ENCODE measurements around the gene TMEM132E. TPM values are rescaled to one million over a fixed set of nuclear protein-coding genes. Genes with fewer than 3 reads are reported as not detected.

TMEM132E gene
- total RNA-seq, 1 donor from 2014 or later = 3.6 TPM

DNA sequence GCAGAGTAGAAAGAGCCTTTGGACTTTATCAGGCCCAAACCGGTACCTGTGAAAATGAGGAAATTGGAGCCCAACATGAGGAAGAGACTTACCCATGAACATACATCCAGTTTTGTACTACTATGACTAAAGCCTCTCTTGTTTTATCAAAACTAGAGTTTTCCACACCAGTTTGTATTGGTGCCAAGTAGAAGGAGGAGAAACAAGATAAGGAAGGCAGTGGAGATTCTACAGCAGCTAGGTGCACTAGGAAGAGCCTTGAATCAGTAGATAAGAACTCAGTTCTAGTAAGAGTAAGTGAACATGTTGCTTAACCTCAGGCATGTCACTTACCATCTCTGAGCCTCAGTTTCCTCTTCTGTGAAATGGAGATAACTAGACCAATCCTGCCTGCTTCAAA lies 13.7 kb upstream of the TMEM132E start:
- H3K9me3 Mint-ChIP-seq = no peaks in the 10 kb centered on the region
- TF ChIP-seq, protein P1, sequence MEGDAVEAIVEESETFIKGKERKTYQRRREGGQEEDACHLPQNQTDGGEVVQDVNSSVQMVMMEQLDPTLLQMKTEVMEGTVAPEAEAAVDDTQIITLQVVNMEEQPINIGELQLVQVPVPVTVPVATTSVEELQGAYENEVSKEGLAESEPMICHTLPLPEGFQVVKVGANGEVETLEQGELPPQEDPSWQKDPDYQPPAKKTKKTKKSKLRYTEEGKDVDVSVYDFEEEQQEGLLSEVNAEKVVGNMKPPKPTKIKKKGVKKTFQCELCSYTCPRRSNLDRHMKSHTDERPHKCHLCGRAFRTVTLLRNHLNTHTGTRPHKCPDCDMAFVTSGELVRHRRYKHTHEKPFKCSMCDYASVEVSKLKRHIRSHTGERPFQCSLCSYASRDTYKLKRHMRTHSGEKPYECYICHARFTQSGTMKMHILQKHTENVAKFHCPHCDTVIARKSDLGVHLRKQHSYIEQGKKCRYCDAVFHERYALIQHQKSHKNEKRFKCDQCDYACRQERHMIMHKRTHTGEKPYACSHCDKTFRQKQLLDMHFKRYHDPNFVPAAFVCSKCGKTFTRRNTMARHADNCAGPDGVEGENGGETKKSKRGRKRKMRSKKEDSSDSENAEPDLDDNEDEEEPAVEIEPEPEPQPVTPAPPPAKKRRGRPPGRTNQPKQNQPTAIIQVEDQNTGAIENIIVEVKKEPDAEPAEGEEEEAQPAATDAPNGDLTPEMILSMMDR (conservative IDR thresholded peaks at IDR 0.05) = no peak
- no peaks in the 10 kb centered on the region for H3K36me3 Mint-ChIP-seq (ENCODE audit: low read depth)
- H3K4me1 Mint-ChIP-seq = peaks cover 6% of the 10 kb centered on the region
- H3K4me3 Mint-ChIP-seq = no peak overlapping the region
- peaks cover 29% of the 10 kb centered on the region for H3K27me3 Mint-ChIP-seq (ENCODE audit: low read depth)
- H3K27ac Mint-ChIP-seq (ENCODE audit: unreplicated experiment) = no peak overlapping the region
- DNase-seq (ENCODE audit: low read depth, low spot score) = no peak

DNA sequence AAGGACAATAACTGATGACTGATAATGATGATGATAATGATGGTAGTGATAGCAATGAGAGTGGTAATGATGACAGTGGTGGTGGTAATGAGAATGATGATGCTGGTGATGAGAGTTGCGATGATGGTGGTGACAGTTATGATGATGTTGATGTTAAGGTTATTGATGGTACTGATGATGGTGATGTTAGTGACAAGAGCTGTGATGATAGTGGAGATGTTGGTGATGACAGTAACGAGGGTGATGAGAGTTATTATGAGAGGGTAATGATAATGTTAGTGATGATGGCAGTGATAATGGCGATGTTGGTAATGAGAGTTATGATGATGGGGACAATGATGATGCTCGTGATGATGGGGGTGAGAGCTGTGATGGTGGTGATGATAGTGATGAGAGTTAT lies 13.2 kb upstream of the TMEM132E start:
- Mint-ChIP-seq H3K27me3 (ENCODE audit: low read depth) (peaks cover 28% of the 10 kb centered on the region), H3K4me3 (no peak overlapping the region), H3K27ac (ENCODE audit: unreplicated experiment) (no peak overlapping the region), H3K9me3 (no peaks in the 10 kb centered on the region), H3K4me1 (peaks cover 8% of the 10 kb centered on the region), H3K36me3 (ENCODE audit: low read depth) (no peaks in the 10 kb centered on the region)
- TF ChIP-seq, protein P1 (conservative IDR thresholded peaks at IDR 0.05) = no peak
- no peak for DNase-seq (ENCODE audit: low read depth, low spot score)

GRCh38 chr17:34566873-34567272 lies 12.5 kb upstream of the TMEM132E start:
- Mint-ChIP-seq H3K4me3 (no peak overlapping the region), H3K27ac (ENCODE audit: unreplicated experiment) (no peak overlapping the region), H3K27me3 (ENCODE audit: low read depth) (peaks cover 24% of the 10 kb centered on the region), H3K36me3 (ENCODE audit: low read depth) (no peaks in the 10 kb centered on the region), H3K9me3 (no peaks in the 10 kb centered on the region), H3K4me1 (peaks cover 8% of the 10 kb centered on the region)
- no peak for DNase-seq (ENCODE audit: low read depth, low spot score)
- TF ChIP-seq, protein P1 (conservative IDR thresholded peaks at IDR 0.05) = no peak

- H3K27me3 Mint-ChIP-seq (ENCODE audit: low read depth) = peaks cover 26% of the 10 kb centered on the region
- TF ChIP-seq, protein P1 (conservative IDR thresholded peaks at IDR 0.05) = no peak
- H3K4me1 Mint-ChIP-seq = peaks cover 8% of the 10 kb centered on the region
- H3K27ac Mint-ChIP-seq (ENCODE audit: unreplicated experiment) = no peak overlapping the region
- H3K4me3 Mint-ChIP-seq = no peak overlapping the region
- DNase-seq (ENCODE audit: low read depth, low spot score) = no peak
- no peaks in the 10 kb centered on the region for H3K36me3 Mint-ChIP-seq (ENCODE audit: low read depth)
- H3K9me3 Mint-ChIP-seq = no peaks in the 10 kb centered on the region
Observed at GRCh38 chr17:34567691-34568465, 11.5 kb upstream of the TMEM132E start.

DNA sequence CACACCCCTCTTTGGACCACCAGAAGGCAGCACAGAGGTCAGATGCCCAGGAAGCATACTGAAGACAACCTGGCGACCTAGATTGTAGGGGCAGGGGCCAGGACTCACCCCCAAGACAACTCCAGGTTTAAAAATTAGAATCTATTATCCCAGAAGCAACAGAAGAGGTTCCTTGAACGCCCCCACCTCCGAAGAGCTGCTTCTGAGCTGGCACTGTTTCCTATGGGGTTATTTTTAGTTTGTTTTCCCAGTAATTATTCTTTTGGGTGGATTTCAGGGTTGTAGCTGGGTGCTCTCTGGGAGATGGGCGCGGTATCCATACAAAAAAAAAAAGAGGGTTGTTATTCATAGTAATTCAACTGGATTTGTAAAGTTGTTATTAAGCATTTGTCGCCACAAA lies 10.4 kb upstream of the TMEM132E start:
- Mint-ChIP-seq H3K36me3 (ENCODE audit: low read depth) (no peaks in the 10 kb centered on the region), H3K4me1 (peaks cover 8% of the 10 kb centered on the region), H3K27me3 (ENCODE audit: low read depth) (peaks cover 36% of the 10 kb centered on the region), H3K9me3 (no peaks in the 10 kb centered on the region), H3K4me3 (no peak overlapping the region), H3K27ac (ENCODE audit: unreplicated experiment) (no peak overlapping the region)
- TF ChIP-seq, protein P1 (conservative IDR thresholded peaks at IDR 0.05) = no peak
- DNase-seq (ENCODE audit: low read depth, low spot score) = no peak

Data from neural crest cell (in vitro differentiated cells).